Activated B cell treated with CpG ODN at 0.5 μM for 24 hours (primary cell): Measurements from ENCODE around the gene AMOTL1. TPM values are rescaled to one million over a fixed set of nuclear protein-coding genes. Genes with fewer than 3 reads are reported as not detected.

Source experiments
- ATAC-seq: fragments of 200-7000 bp; cut with Tn5 transposase; one replicate; pipeline ENCODE4 v1.10.0; 2021; ENCODE audit warnings: low read depth, mild to moderate bottlenecking, moderate library complexity
- CTCF ChIA-PET: fragments of 350-600 bp; sonication (Branson Sonifier 250); formaldehyde crosslinking; loops from one replicate; lab custom pipeline; 2021; ENCODE audit warnings: antibody characterized with exemption; lab: Charles Lee
- POLR2A ChIA-PET: fragments of 350-600 bp; sonication (Branson Sonifier 250); formaldehyde crosslinking; loops from one replicate; lab custom pipeline; 2021; ENCODE audit warnings: antibody characterized with exemption; lab: Charles Lee
- DNase-seq: peaks from one replicate; pipeline ENCODE4 v3.0.0; 2022
- H3K27ac Mint-ChIP-seq: one replicate; pipeline ENCODE4 v1.8.0; 2020; ENCODE audit warnings: mixed read lengths
- H3K27me3 Mint-ChIP-seq: one replicate; pipeline ENCODE4 v1.8.0; 2021; ENCODE audit warnings: mixed read lengths
- H3K36me3 Mint-ChIP-seq: one replicate; pipeline ENCODE4 v1.8.0; 2021; ENCODE audit warnings: low read depth, mixed read lengths
- H3K4me1 Mint-ChIP-seq: one replicate; pipeline ENCODE4 v1.8.0; 2021; ENCODE audit warnings: mixed read lengths
- H3K4me3 Mint-ChIP-seq: one replicate; pipeline ENCODE4 v1.8.0; 2020; ENCODE audit warnings: mild to moderate bottlenecking, mixed read lengths
- H3K9me3 Mint-ChIP-seq: one replicate; pipeline ENCODE4 v1.8.0; 2020; ENCODE audit warnings: mixed read lengths
- CTCF ChIP-seq: fragments of 200-600 bp; IDR thresholded peaks from one replicate; pipeline ENCODE4 v1.8.0; 2022; ENCODE audit warnings: antibody characterized with exemption, mild to moderate bottlenecking
- intact Hi-C: fragments of 100-400 bp; cut with micrococcal nuclease; formaldehyde crosslinking; loops from one replicate; pipeline ENCODE4 v1.15.1; 2024
- total RNA-seq: library from RNA; stranded (reverse); gene quantifications from 2 replicates; pipeline ENCODE4 v1.2.3, GENCODE V29; 2022

The AMOTL1 gene
- total RNA-seq, 1 donor from 2014 or later: 1.0 TPM

- no peak overlapping the region for H3K4me3 Mint-ChIP-seq
- TF ChIP-seq CTCF: no peak
- DNase-seq (no peak), ATAC-seq (no peak)
- no peaks in the 10 kb centered on the region for H3K36me3 Mint-ChIP-seq
- H3K27ac Mint-ChIP-seq: no peak overlapping the region
- H3K27me3 Mint-ChIP-seq: no peaks in the 10 kb centered on the region
- ChIA-PET POLR2A (no interaction called here), CTCF (no interaction called here)
- H3K4me1 Mint-ChIP-seq: no peaks in the 10 kb centered on the region
- H3K9me3 Mint-ChIP-seq: no peaks in the 10 kb centered on the region
- intact Hi-C loops: no loop called here
These were observed 28.0 kb downstream of the AMOTL1 start for GRCh38 chr11:94796190-94796580.

GRCh38 chr11:94796863-94797262 is 28.7 kb downstream of the AMOTL1 start:
- Mint-ChIP-seq H3K4me1 (no peaks in the 10 kb centered on the region), H3K27ac (no peak overlapping the region), H3K9me3 (no peaks in the 10 kb centered on the region), H3K36me3 (no peaks in the 10 kb centered on the region), H3K4me3 (no peak overlapping the region), H3K27me3 (no peaks in the 10 kb centered on the region)
- no peak for DNase-seq
- intact Hi-C loops: no loop called here
- ATAC-seq: no peak
- ChIA-PET POLR2A (no interaction called here), CTCF (no interaction called here)
- no peak for TF ChIP-seq CTCF

- ChIA-PET POLR2A (no interaction called here), CTCF (no interaction called here)
- no peaks in the 10 kb centered on the region for H3K4me1 Mint-ChIP-seq
- H3K9me3 Mint-ChIP-seq: no peaks in the 10 kb centered on the region
- DNase-seq (no peak), ATAC-seq (no peak)
- no peak for TF ChIP-seq CTCF
- H3K27me3 Mint-ChIP-seq: no peaks in the 10 kb centered on the region
- H3K36me3 Mint-ChIP-seq: no peaks in the 10 kb centered on the region
- no peak overlapping the region for H3K27ac Mint-ChIP-seq
- no peak overlapping the region for H3K4me3 Mint-ChIP-seq
- intact Hi-C loops: no loop called here
These were observed 31.6 kb downstream of the AMOTL1 start for GRCh38 chr11:94799726-94800125.

- CTCF ChIA-PET: no interaction called here
These were observed 32.3 kb downstream of the AMOTL1 start for GRCh38 chr11:94800414-94800813.

GRCh38 chr11:94801866-94802460 is 33.8 kb downstream of the AMOTL1 start:
- intact Hi-C loops: no loop called here
- H3K27ac Mint-ChIP-seq: no peak overlapping the region
- no peaks in the 10 kb centered on the region for H3K36me3 Mint-ChIP-seq
- no peak for DNase-seq
- TF ChIP-seq CTCF: no peak
- no peak overlapping the region for H3K4me3 Mint-ChIP-seq
- POLR2A ChIA-PET: no interaction called here
- H3K9me3 Mint-ChIP-seq: no peaks in the 10 kb centered on the region
- CTCF ChIA-PET: no interaction called here
- H3K27me3 Mint-ChIP-seq: no peaks in the 10 kb centered on the region
- H3K4me1 Mint-ChIP-seq: no peaks in the 10 kb centered on the region
- no peak for ATAC-seq

More at GRCh38 chr11:94800414-94800813, 32.3 kb downstream of the AMOTL1 start:
- no peak for ATAC-seq
- no peak overlapping the region for H3K4me3 Mint-ChIP-seq
- DNase-seq: no peak
- no peak for TF ChIP-seq CTCF
- no peak overlapping the region for H3K27ac Mint-ChIP-seq
- intact Hi-C loops: no loop called here
- POLR2A ChIA-PET: no interaction called here
- H3K4me1 Mint-ChIP-seq: no peaks in the 10 kb centered on the region
- no peaks in the 10 kb centered on the region for H3K9me3 Mint-ChIP-seq
- no peaks in the 10 kb centered on the region for H3K27me3 Mint-ChIP-seq
- H3K36me3 Mint-ChIP-seq: no peaks in the 10 kb centered on the region
